Lower lobe of right lung (tissue), 2 donors: ENCODE measurements around the gene TIMM44. TPM values are rescaled to one million over a fixed set of nuclear protein-coding genes. Genes with fewer than 3 reads are reported as not detected.
A peak's percentile ranks its signal among the peaks of the same experiment; 100 is the strongest.

Source experiments
- ATAC-seq, 2 donors: fragments of 200-7000 bp; cut with Tn5 transposase; one replicate each; pipeline ENCODE4 v1.9.1; 2020 to 2022; ENCODE audit warnings: mild to moderate bottlenecking in 2 of 2, moderate library complexity in 2 of 2
- DNase-seq: peaks from one replicate; pipeline ENCODE4 v3.0.0-alpha.2; 2020
- H3K27ac ChIP-seq: fragments of 200-600 bp; one replicate; pipeline ENCODE4 v1.8.0; 2022
- H3K27me3 ChIP-seq: fragments of 200-600 bp; one replicate; pipeline ENCODE4 v1.8.0; 2022; ENCODE audit warnings: low read depth
- H3K36me3 ChIP-seq: fragments of 200-600 bp; one replicate; pipeline ENCODE4 v1.8.0; 2022; ENCODE audit warnings: mild to moderate bottlenecking
- H3K4me1 ChIP-seq: fragments of 200-600 bp; one replicate; pipeline ENCODE4 v1.8.0; 2022
- H3K4me3 ChIP-seq: fragments of 200-600 bp; one replicate; pipeline ENCODE4 v1.8.0; 2022; ENCODE audit warnings: mild to moderate bottlenecking
- H3K9me3 ChIP-seq: fragments of 200-600 bp; one replicate; pipeline ENCODE4 v1.8.0; 2022
- intact Hi-C: fragments of 100-400 bp; cut with DNase I; formaldehyde crosslinking; loops from one replicate; pipeline ENCODE4 v1.11.0; 2022
- total RNA-seq: library from RNA; stranded (reverse); fragmentation: NEBNext Ultra II Directional; extraction: Animal tissue kit (Norgen Biotek cat#: 25700); gene quantifications from one replicate; pipeline ENCODE4 v1.2.1, GENCODE V29; 2021
- TF ChIP-seq, protein P1 (sequence below): fragments of 200-600 bp; IDR thresholded peaks from one replicate; pipeline ENCODE4 v1.8.0; 2022; ENCODE audit warnings: antibody characterized with exemption, mild to moderate bottlenecking
- donor health status: DM: no; HTN: yes; CAD: no; lungs with severe emphysema.

Gene TIMM44
- total RNA-seq, 1 donor from 2014 or later: 45.2 TPM

DNA sequence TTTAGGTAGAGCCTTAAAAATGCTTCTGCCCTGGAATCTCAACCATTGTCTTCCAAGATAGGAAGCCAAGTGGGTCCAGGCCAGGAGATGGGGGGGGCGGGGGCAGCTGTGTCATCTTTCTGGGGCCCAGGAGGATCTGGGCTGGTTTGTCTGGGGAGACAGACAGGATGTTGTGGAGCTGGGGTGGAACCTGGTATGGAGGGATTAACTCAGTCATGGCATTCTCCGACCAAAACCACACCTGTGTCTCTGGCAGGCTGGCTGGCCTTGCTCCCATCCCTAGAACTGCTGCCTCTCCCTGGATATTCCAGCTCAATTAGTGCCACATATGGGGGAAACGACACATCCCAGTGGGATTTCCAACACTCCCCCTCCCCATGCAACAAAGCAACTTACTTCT lies 42.5 kb downstream of the TIMM44 start:
- no peak overlapping the region for H3K27ac ChIP-seq
- peaks cover 30% of the 10 kb centered on the region for H3K4me1 ChIP-seq
- no peaks in the 10 kb centered on the region for H3K27me3 ChIP-seq
- H3K9me3 ChIP-seq: no peaks in the 10 kb centered on the region
- intact Hi-C loops: no loop called here
- TF ChIP-seq, protein P1, sequence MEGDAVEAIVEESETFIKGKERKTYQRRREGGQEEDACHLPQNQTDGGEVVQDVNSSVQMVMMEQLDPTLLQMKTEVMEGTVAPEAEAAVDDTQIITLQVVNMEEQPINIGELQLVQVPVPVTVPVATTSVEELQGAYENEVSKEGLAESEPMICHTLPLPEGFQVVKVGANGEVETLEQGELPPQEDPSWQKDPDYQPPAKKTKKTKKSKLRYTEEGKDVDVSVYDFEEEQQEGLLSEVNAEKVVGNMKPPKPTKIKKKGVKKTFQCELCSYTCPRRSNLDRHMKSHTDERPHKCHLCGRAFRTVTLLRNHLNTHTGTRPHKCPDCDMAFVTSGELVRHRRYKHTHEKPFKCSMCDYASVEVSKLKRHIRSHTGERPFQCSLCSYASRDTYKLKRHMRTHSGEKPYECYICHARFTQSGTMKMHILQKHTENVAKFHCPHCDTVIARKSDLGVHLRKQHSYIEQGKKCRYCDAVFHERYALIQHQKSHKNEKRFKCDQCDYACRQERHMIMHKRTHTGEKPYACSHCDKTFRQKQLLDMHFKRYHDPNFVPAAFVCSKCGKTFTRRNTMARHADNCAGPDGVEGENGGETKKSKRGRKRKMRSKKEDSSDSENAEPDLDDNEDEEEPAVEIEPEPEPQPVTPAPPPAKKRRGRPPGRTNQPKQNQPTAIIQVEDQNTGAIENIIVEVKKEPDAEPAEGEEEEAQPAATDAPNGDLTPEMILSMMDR: no peak
- peaks cover 3% of the 10 kb centered on the region for H3K36me3 ChIP-seq
- DNase-seq (no peak), ATAC-seq (no peak)
- H3K4me3 ChIP-seq: no peak overlapping the region

GRCh38 chr19:7900401-7900870 lies 43.0 kb downstream of the TIMM44 start:
- no peak for ATAC-seq
- TF ChIP-seq, protein P1: no peak

GRCh38 chr19:7899751-7900378 lies 43.6 kb downstream of the TIMM44 start:
- no peak for ATAC-seq
- no peak for DNase-seq
- H3K27me3 ChIP-seq: peaks cover 4% of the 10 kb centered on the region
- no peaks in the 10 kb centered on the region for H3K9me3 ChIP-seq
- no peak overlapping the region for H3K4me3 ChIP-seq
- TF ChIP-seq, protein P1: no peak
- intact Hi-C loops: no loop called here
- no peak overlapping the region for H3K27ac ChIP-seq
- no peaks in the 10 kb centered on the region for H3K36me3 ChIP-seq
- peaks cover 20% of the 10 kb centered on the region for H3K4me1 ChIP-seq

More at GRCh38 chr19:7900401-7900870, 43.0 kb downstream of the TIMM44 start:
- H3K27me3 ChIP-seq: no peaks in the 10 kb centered on the region
- intact Hi-C loops: no loop called here
- DNase-seq: peak; percentile 45
- H3K4me3 ChIP-seq: no peak overlapping the region
- no peak overlapping the region for H3K27ac ChIP-seq
- H3K9me3 ChIP-seq: no peaks in the 10 kb centered on the region
- H3K36me3 ChIP-seq: no peaks in the 10 kb centered on the region
- peaks cover 25% of the 10 kb centered on the region for H3K4me1 ChIP-seq

- TF ChIP-seq, protein P1: no peak
- Histone ChIP-seq H3K4me3 (no peak overlapping the region), H3K27me3 (peaks cover 9% of the 10 kb centered on the region), H3K36me3 (no peaks in the 10 kb centered on the region), H3K27ac (no peak overlapping the region), H3K9me3 (no peaks in the 10 kb centered on the region), H3K4me1 (peaks cover 13% of the 10 kb centered on the region)
- ATAC-seq (no peak), DNase-seq (no peak)
- intact Hi-C loops: no loop called here
Observed at GRCh38 chr19:7898967-7899366, 44.5 kb downstream of the TIMM44 start.

DNA sequence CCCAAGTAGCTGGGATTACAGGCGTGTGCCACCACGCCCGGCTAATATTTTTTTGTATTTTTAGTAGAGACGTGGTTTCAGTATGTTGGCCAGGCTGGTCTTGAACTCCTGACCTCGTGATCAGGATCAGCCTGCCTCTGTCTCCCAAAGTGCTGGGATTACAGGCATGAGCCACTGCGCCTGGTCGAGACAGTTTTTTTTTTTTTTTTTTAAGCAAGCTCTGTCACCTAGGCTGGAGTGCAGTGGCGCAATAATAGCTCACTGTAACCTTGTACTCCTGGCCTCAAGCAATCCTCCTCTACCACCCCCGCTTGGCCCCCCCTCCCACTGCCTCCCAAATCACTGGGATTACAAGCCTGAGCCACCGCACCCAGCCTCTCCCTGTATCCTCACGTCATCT lies 46.2 kb downstream of the TIMM44 start:
- Histone ChIP-seq H3K36me3 (no peaks in the 10 kb centered on the region), H3K4me3 (no peak overlapping the region), H3K27ac (no peak overlapping the region), H3K9me3 (no peaks in the 10 kb centered on the region), H3K27me3 (peaks cover 9% of the 10 kb centered on the region), H3K4me1 (peaks cover 5% of the 10 kb centered on the region)
- ATAC-seq: peak; percentile 25 to 41
- TF ChIP-seq, protein P1: no peak
- intact Hi-C loops: no loop called here
- DNase-seq: peak; percentile 65
